Left renal cortex interstitium (tissue), 4 donors: Measurements from ENCODE around the gene TTC17. TPM values are rescaled to one million over a fixed set of nuclear protein-coding genes. Genes with fewer than 3 reads are reported as not detected.

Source experiments
- DNase-seq, 4 donors: peaks; one replicate each; pipeline ENCODE4 v3.0.0-alpha.2; 2013; ENCODE audit warnings: low read depth in 4 of 4, low spot score in 2 of 4, missing footprints in 1 of 4
- polyA plus RNA-seq, 4 donors: library from polyadenylated mRNA; unstranded; fragments of 120-200 nt; gene quantifications; one replicate each; pipeline ENCODE4 v1.2.1, GENCODE V29; 2013; ENCODE audit not compliant: insufficient read length in 4 of 4

TTC17 gene
- polyA plus RNA-seq, 4 donors: 79.4 to 191 (median 126) TPM

DNA sequence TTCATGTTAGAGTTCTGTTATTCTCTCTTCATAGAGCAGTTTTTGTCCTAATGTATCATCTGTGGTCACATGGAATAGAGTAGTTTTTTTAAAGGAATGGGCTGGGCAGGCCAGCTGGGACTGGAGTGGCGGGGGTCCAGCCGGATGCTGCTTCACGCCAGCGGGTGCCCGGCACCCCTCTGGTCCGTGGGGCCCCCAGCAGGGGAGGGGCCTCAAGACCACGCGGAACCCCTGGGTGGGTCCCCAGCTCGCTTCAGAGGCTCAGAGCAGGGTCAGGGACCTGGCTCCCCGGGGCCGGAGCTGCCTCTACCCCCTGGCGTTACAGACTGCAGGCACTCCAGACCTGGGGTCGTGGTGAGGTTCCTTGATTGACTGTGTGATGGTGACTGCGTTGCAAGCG, 162.8 kb downstream of the TTC17 start:
- no peak for DNase-seq

DNA sequence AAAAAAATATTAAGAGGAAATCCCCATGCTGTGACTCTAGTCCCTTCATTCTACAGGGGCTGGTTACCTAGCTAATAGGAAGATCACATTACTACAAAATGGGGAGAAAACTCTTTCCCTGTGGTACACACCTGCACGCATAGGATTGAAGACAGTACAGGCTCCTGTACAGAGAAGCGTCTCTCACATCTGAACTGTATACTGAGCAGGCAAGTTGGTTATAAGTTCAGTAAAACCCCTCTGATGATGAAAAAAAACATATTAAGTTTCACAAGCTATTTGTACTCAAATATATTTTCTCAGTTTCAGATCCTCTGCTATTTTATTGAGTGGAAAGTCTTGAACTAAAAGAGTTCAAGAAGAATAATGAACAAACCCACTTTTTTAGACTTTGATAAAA, 164.9 kb downstream of the TTC17 start:
- no peak for DNase-seq

DNA sequence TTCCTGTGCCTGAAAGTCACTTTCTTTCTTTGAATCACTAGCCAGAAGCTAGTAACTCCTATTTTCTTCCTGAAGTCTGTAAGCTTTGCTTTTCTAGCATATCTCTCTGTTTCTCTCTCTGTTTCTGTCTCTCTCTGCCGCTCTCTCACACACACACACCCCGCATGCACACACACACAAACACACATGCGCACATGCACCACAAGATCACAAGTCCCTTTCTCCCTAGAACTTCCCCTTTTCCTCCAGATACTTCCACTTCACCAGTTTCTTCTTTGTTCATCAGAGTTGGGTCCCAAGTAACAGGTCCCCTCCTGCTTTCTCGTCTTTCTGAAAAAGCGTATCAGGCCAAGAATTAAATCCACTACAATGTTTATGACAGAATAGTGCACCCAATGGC, 173.3 kb downstream of the TTC17 start:
- DNase-seq: no peak

DNA sequence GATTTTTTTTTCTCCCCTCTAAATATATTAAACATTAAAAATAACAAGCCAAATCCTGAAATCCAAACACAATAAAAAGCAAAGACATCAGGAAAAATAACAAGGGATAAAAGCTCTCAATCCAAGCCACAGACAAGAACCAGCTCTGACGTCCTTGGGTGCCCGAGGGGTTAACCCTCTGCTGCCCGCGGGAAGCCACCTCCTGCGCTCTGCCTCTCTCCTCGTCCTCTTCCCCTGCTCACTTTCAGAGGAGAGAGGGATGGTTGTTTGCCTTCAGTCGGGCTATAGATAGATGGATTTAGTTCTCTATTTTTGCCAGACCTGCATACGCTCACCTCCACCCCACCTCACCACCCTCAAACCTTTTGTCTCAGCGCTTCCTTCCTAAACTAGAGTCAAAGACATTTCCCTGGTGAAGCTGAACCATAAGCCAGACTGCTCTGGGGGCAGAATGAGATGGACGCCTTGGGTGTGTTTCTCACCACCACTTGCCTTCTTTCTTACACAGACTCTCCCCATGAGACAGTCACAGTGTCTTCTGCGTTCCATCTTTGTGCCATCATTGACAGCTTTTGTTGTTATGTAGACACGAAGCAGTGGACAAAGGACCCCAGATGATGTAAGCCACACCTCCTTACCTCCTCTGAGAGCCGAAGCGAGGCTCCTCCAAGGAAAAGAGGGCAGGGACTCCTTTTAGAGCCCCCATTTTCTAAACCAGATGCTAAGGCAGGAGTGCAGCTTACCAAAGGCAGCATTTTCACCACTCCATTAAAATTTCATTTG, 179.3 kb downstream of the TTC17 start:
- no peak for DNase-seq

DNA sequence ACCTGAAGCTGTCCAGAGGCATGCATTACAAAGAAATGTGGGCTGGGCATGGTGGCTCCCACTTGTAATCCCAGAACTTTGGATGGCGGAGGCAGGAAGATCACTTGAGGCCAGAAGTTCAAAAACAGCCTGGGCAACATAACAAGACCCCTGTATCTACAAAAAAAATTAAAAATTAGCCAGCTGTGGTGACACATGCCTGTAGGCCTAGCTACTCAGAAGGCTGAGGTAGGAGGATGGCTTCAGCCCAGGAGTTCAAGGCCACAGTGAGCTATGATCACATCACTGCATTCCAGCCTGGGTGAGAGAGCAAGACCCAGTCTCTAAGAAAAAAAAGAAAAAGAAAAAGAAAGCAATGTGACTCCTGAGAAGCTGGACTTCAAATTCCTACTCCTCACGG, 183.3 kb downstream of the TTC17 start:
- DNase-seq: no peak

DNA sequence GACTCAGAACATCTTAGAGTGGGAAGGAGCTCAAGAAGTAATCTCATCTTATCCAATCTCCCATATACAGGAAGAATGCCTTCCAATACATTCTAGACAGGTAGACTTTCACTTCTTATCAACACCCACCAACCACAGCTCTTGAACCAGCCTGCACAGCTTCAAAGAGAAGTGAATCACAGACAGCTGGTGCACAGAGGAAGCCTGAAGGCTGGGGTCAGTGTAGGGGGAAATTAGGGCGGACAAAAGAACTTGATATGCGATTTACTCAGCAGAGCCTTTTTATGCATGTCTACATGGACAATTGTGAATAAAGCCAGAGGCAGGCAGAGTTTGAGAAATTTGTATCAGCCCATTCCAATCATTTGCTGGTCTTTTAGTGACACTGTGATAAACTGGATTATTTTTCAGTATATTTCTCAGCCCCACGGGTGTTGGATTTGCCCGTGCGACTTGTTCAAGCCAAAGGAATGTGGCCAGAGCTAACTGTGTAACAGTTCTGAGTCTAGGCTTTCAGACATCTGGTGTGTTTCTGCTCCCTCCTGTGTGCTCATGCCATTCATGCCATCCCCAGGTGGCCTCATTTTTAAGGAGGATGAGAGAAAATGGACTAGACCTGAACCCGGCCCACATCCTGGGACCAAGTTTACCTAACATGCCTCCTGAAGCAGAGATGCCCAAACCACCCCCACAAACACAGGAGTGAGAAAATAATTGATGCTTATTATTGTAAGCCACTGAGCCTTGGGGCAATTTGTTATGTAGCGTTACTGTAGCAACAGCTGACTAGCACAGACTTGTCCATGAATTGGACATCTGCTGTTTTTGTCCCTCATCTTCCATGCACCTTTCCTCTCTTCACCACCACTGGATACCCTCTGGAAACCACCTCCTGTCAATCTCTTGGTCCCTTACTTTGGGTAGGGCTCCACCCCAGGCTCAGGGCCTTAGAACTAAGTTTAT, 184.3 kb downstream of the TTC17 start:
- DNase-seq: no peak

Other genes with a start within 250 kb of the TTC17 start
- 100 to 1,000 TPM; 108 to 127 (median 115) TPM for gene API5, start 46.9 kb upstream of the TTC17 start, polyA plus RNA-seq